B cell (primary cell): Measurements from ENCODE around the gene STEEP1. TPM values are rescaled to one million over a fixed set of nuclear protein-coding genes. Genes with fewer than 3 reads are reported as not detected.

Experiments
- ATAC-seq: fragments of 200-7000 bp; cut with Tn5 transposase; one replicate; pipeline ENCODE4 v1.10.0; 2021; ENCODE audit warnings: low read depth, mild to moderate bottlenecking, moderate number of reproducible peaks, moderate library complexity
- CTCF ChIA-PET: fragments of 350-600 bp; sonication (Branson Sonifier 250); formaldehyde crosslinking; loops from one replicate; lab custom pipeline; 2021; ENCODE audit warnings: antibody characterized with exemption, inconsistent platforms; lab: Charles Lee
- POLR2A ChIA-PET: fragments of 350-600 bp; sonication (Branson Sonifier 250); formaldehyde crosslinking; loops from one replicate; lab custom pipeline; 2021; ENCODE audit warnings: antibody characterized with exemption; lab: Charles Lee
- DNase-seq: peaks from one replicate; pipeline ENCODE4 v3.0.0; 2013
- H2AFZ ChIP-seq: 2 replicates; pipeline ENCODE4 v1.6.1; 2012; ENCODE audit warnings: mild to moderate bottlenecking, low read depth, low read length; ENCODE audit not compliant: insufficient read depth, poor library complexity, severe bottlenecking
- H3K27ac ChIP-seq, 2 donors: 1 replicate in 1 of 2; 2 replicates in 1 of 2; pipeline ENCODE4 v1.5.1; 2012 to 2013; ENCODE audit warnings: low read length in 2 of 2, mild to moderate bottlenecking in 2 of 2, moderate library complexity in 1 of 2
- H3K27me3 ChIP-seq, 4 experiments: fragments of 200-600 bp in 1 of 4; sonication (generic) in 1 of 4; replicated peaks in 1 of 4; 1 replicate in 2 of 4; 2 replicates in 2 of 4; pipeline versions ENCODE4 v1.6.1 to v1.7.0; 2013 to 2016; ENCODE audit warnings: low read length in 3 of 4, mild to moderate bottlenecking in 2 of 4, mixed read lengths in 1 of 4, moderate library complexity in 1 of 4; ENCODE audit not compliant: insufficient read depth in 4 of 4, control insufficient read depth in 3 of 4; ENCODE audit errors: control extremely low read depth in 1 of 4
- H3K36me3 ChIP-seq, 2 experiments: replicated peaks in 1 of 2; 1 replicate in 1 of 2; 2 replicates in 1 of 2; pipeline versions ENCODE4 v1.6.1 to v1.7.1; 2013; ENCODE audit warnings: low read length in 1 of 2; ENCODE audit not compliant: insufficient read depth in 2 of 2, control insufficient read depth in 1 of 2; ENCODE audit errors: control extremely low read depth in 1 of 2, extremely low read depth in 1 of 2
- H3K4me1 ChIP-seq, 2 donors: fragments of 200-600 bp in 1 of 2; sonication (generic) in 1 of 2; 1 replicate in 1 of 2; 2 replicates in 1 of 2; pipeline versions ENCODE4 v1.5.1 to v1.6.1; 2013 to 2017; ENCODE audit warnings: low read length in 2 of 2; ENCODE audit not compliant: control insufficient read depth in 2 of 2, insufficient read depth in 2 of 2
- H3K4me2 ChIP-seq: replicated peaks from 2 replicates; pipeline ENCODE3; 2012; ENCODE audit warnings: mild to moderate bottlenecking, low read depth, low read length; ENCODE audit not compliant: poor library complexity, severe bottlenecking
- H3K4me3 ChIP-seq, 5 experiments: fragments of 200-600 bp in 1 of 5; sonication (generic) in 1 of 5; 1 replicate in 3 of 5; 2 replicates in 2 of 5; pipeline versions ENCODE4 v1.5.1 to v1.7.0; 2011 to 2016; ENCODE audit warnings: low read length in 4 of 5, mild to moderate bottlenecking in 4 of 5, low read depth in 2 of 5, control low read depth in 1 of 5, moderate library complexity in 1 of 5; ENCODE audit not compliant: insufficient read depth in 1 of 5; ENCODE audit errors: control extremely low read depth in 1 of 5, extremely low read depth in 1 of 5
- H3K79me2 ChIP-seq: fragments of 200-600 bp; sonication (generic); one replicate; pipeline ENCODE4 v1.6.0; 2016; ENCODE audit warnings: low read length; ENCODE audit not compliant: control insufficient read depth, insufficient read depth
- H3K9ac ChIP-seq: fragments of 200-600 bp; sonication (generic); 2 replicates; pipeline ENCODE4 v1.6.1; 2017; ENCODE audit warnings: mild to moderate bottlenecking, low read length, moderate library complexity
- H3K9me3 ChIP-seq, 3 donors: one replicate each; pipeline versions ENCODE4 v1.6.1 to v1.7.1; 2013; ENCODE audit warnings: low read length in 2 of 3; ENCODE audit not compliant: control insufficient read depth in 2 of 3, insufficient read depth in 1 of 3; ENCODE audit errors: control extremely low read depth in 1 of 3
- H4K20me1 ChIP-seq: 2 replicates; pipeline ENCODE4 v1.6.0; 2012; ENCODE audit warnings: mild to moderate bottlenecking, low read length; ENCODE audit not compliant: insufficient read depth, control insufficient read depth, poor library complexity, severe bottlenecking
- H3K27ac Mint-ChIP-seq: one replicate; pipeline ENCODE4 v1.8.0; 2021; ENCODE audit warnings: mixed read lengths
- H3K27me3 Mint-ChIP-seq: one replicate; pipeline ENCODE4 v1.8.0; 2021; ENCODE audit warnings: mixed read lengths
- H3K4me1 Mint-ChIP-seq: one replicate; pipeline ENCODE4 v1.8.0; 2021; ENCODE audit warnings: mixed read lengths
- H3K4me3 Mint-ChIP-seq: one replicate; pipeline ENCODE4 v1.8.0; 2021; ENCODE audit warnings: mixed read lengths
- H3K9me3 Mint-ChIP-seq: one replicate; pipeline ENCODE4 v1.8.0; 2022; ENCODE audit warnings: mixed read lengths; ENCODE audit not compliant: insufficient read depth
- EZH2 ChIP-seq: IDR thresholded peaks from 2 replicates; pipeline ENCODE4 v1.6.1; 2012; ENCODE audit warnings: borderline replicate concordance, low read depth, mild to moderate bottlenecking, moderate library complexity, low read length; ENCODE audit not compliant: insufficient read depth, poor library complexity, severe bottlenecking
- WGBS: methylation state at CpG from one replicate; pipeline ENCODE4 v1.1.5; 2013; ENCODE audit warnings: missing lambda C conversion rate; ENCODE audit not compliant: insufficient coverage; 5-methylcytosine and 5-hydroxymethylcytosine counted together
- intact Hi-C: fragments of 100-400 bp; cut with micrococcal nuclease; formaldehyde crosslinking; loops from one replicate; pipeline ENCODE4 v1.10.0; 2022
- polyA plus RNA-seq: library from polyadenylated mRNA; depleted of rRNA; stranded (reverse); fragments of >200 nt; gene quantifications from 2 replicates; pipeline ENCODE4 v1.2.3, GENCODE V29; 2012
- total RNA-seq, 2 donors: library from RNA; stranded (reverse); fragments of 120-200 nt in 1 of 2; gene quantifications; 1 replicate in 1 of 2; 2 replicates in 1 of 2; pipeline versions ENCODE4 v1.2.3 to v1.2.4, GENCODE V29; 2013 to 2022
- TF ChIP-seq, protein P1 (sequence below): fragments of 200-600 bp; IDR thresholded peaks from one replicate; pipeline ENCODE4 v1.8.0; 2022; ENCODE audit warnings: antibody characterized with exemption, mild to moderate bottlenecking

Gene STEEP1
- total and polyA plus RNA-seq, 2 donors (not counting 1 experiment from before 2014, with no cell fraction given), result 12.0 to 27.6 TPM

DNA sequence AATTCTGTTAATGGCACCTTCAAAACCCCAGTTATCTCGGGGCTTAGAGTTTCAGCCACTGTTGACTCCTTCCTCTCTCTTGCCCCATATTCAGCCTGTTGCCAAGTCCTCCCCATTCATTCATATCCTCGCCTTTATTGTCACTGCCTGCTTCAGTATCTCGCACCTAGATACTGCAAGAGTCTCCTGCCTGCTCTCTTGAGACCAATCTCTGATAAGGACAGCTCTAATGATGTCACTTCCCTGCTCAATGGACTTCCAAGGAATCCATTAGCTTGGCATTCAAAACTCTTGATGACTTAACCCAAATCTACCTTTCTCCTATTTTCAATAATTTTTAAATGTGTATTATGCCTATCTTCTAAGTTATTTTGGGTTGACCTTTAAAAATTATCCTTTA lies 8.0 kb upstream of the STEEP1 start:
- no peak overlapping the region for H3K9ac ChIP-seq
- no peak for DNase-seq
- H3K27ac ChIP-seq, result peak overlapping the region in 1 of 2 donors; percentile 83
- POLR2A ChIA-PET, result interaction anchor here (2.2 to 2.3 kb wide), 2 partner anchors 8 to 33 kb away, joined by 9 to 17 read pairs; partner anchors contain the start of genes NKRF and STEEP1
- H3K9me3 Mint-ChIP-seq, result no peaks in the 10 kb centered on the region
- H3K4me3 Mint-ChIP-seq, result peak overlapping the region; percentile 88
- CTCF ChIA-PET, result interaction anchor here (1.4 to 2.2 kb wide), 2 partner anchors 28 to 57 kb away, joined by 5 to 7 read pairs; no protein-coding TSS in a partner anchor
- no peaks in the 10 kb centered on the region for H3K27me3 Mint-ChIP-seq
- intact Hi-C loops, result no loop called here
- no peaks in the 10 kb centered on the region for H3K9me3 ChIP-seq
- no peak for ATAC-seq
- H4K20me1 ChIP-seq, result peaks cover 7% of the 10 kb centered on the region
- H3K79me2 ChIP-seq, result peaks cover 17% of the 10 kb centered on the region
- TF ChIP-seq, protein P1, sequence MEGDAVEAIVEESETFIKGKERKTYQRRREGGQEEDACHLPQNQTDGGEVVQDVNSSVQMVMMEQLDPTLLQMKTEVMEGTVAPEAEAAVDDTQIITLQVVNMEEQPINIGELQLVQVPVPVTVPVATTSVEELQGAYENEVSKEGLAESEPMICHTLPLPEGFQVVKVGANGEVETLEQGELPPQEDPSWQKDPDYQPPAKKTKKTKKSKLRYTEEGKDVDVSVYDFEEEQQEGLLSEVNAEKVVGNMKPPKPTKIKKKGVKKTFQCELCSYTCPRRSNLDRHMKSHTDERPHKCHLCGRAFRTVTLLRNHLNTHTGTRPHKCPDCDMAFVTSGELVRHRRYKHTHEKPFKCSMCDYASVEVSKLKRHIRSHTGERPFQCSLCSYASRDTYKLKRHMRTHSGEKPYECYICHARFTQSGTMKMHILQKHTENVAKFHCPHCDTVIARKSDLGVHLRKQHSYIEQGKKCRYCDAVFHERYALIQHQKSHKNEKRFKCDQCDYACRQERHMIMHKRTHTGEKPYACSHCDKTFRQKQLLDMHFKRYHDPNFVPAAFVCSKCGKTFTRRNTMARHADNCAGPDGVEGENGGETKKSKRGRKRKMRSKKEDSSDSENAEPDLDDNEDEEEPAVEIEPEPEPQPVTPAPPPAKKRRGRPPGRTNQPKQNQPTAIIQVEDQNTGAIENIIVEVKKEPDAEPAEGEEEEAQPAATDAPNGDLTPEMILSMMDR, result no peak
- no peak for TF ChIP-seq EZH2
- H3K4me1 Mint-ChIP-seq, result peaks cover 24% of the 10 kb centered on the region
- H3K27me3 ChIP-seq, result no peaks in the 10 kb centered on the region
- H3K4me1 ChIP-seq, result peaks cover 20% of the 10 kb centered on the region in 2 donors
- no peaks in the 10 kb centered on the region for H3K36me3 ChIP-seq
- peak overlapping the region in 3 of 5 experiments; percentile 70 to 77 (median 77) for H3K4me3 ChIP-seq
- H2AFZ ChIP-seq, result no peak overlapping the region
- peak overlapping the region; percentile 88 for H3K27ac Mint-ChIP-seq
- peak overlapping the region; percentile 75 for H3K4me2 ChIP-seq
- 100% methylated on average over 1 of the region's 3 CpGs for WGBS

DNA sequence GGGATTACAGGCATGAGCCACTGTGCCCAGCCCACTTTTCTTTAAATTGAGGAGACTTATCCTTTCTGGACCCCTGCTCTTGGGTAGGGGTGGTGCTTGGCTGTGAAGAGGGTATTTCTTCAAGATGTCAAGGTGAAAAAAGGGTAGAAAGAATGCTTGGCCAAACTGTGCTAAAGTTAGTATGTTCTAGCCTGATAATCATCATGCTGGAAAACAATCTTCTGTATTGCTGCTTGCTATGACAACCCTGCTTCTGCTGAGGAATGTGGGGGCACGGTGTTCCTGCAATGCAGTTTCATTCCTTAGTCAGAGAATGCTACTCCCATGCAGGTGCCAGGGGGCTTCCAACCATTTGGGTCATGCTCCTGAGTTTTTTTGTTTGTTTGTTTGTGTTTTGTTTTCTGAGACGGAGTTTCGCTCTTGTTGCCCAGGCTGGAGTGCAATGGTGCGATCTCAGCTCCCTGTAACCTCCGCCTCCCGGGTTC lies 5.2 kb upstream of the STEEP1 start:
- ATAC-seq, result no peak
- Histone ChIP-seq H3K9ac (no peak overlapping the region), H3K36me3 (no peaks in the 10 kb centered on the region), H3K9me3 (no peaks in the 10 kb centered on the region), H3K27ac (no peak overlapping the region), H2AFZ (no peak overlapping the region), H3K79me2 (peaks cover 8% of the 10 kb centered on the region), H3K4me1 (peaks cover 7 to 9% of the 10 kb centered on the region in 2 donors), H3K27me3 (no peaks in the 10 kb centered on the region), H3K4me3 (no peak overlapping the region), H3K4me2 (no peak overlapping the region), H4K20me1 (peaks cover 2% of the 10 kb centered on the region)
- intact Hi-C loops, result no loop called here
- ChIA-PET CTCF (no interaction called here), POLR2A (no interaction called here)
- no peak overlapping the region for H3K27ac Mint-ChIP-seq
- no peaks in the 10 kb centered on the region for H3K9me3 Mint-ChIP-seq
- WGBS, result 100% methylated on average over 3 of the region's 6 CpGs
- H3K4me1 Mint-ChIP-seq, result peaks cover 11% of the 10 kb centered on the region
- no peaks in the 10 kb centered on the region for H3K27me3 Mint-ChIP-seq
- no peak overlapping the region for H3K4me3 Mint-ChIP-seq
- no peak for TF ChIP-seq EZH2
- TF ChIP-seq, protein P1, result no peak
- DNase-seq, result no peak
